ENCODE results near the gene IL16.

The IL16 gene

DNA sequence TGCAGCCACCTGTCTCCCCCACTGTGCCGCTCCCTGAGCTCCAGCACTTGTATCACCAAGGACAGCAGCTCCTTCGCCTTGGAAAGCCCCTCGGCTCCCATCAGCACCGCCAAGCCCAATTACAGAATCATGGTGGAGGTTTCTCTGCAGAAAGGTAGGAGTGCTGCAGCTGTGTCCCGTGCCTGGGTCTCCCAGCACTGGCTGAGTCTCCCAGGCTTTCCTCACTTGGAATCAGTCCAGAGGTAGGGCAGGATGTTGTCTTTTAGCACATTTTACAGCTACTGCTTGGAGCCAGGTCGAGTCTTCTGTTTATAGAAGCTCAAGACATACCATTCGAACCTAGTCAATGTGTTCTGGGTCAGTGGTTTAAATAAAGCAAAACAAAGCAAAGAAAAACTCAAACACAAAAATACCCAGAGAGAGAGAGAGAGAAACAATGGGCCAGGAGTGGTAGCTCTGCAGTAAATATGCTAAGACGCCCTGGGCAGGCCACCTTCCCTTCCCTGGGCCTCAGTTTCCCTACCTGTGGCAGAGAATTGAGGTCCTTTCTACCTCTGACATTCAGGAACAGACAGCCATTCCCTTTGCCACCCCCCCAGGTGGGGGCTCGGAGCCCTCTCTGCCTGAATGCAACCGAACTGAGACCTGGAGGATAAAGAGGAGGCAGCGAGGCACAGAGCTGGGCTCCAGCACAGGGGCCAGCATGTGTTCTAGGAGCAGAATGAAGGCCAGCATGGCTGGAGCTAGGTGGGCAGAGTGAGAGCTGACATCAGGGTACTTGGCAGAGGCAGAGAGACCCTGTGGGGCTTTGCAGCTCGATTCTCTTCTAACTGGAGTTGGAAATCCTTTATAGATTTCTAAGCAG, 83.2 kb downstream of the IL16 start:
- H3K36me3 ChIP-seq (ENCODE audit: control insufficient read depth in 1 of 2, insufficient read depth in 2 of 2, low read length in 2 of 2), result no peaks in the 10 kb centered on the region
- H3K4me3 ChIP-seq (ENCODE audit: low read depth in 1 of 2, low read length in 2 of 2), result no peak overlapping the region
- peaks cover 0 to 6% of the 10 kb centered on the region in 2 donors for H3K4me1 ChIP-seq (ENCODE audit: control insufficient read depth in 1 of 2, insufficient read depth in 2 of 2, low read length in 2 of 2)
- H3K27me3 ChIP-seq (ENCODE audit: control insufficient read depth in 1 of 2, insufficient read depth in 2 of 2, low read length in 2 of 2), result no peaks in the 10 kb centered on the region
- H3K27ac ChIP-seq (ENCODE audit: low read depth, low read length), result no peak overlapping the region
- H3K9me3 ChIP-seq (ENCODE audit: control insufficient read depth in 1 of 2, low read length in 2 of 2), result no peaks in the 10 kb centered on the region
- H3K9ac ChIP-seq (ENCODE audit: low read depth in 1 of 2, low read length in 2 of 2), result no peak overlapping the region

DNA sequence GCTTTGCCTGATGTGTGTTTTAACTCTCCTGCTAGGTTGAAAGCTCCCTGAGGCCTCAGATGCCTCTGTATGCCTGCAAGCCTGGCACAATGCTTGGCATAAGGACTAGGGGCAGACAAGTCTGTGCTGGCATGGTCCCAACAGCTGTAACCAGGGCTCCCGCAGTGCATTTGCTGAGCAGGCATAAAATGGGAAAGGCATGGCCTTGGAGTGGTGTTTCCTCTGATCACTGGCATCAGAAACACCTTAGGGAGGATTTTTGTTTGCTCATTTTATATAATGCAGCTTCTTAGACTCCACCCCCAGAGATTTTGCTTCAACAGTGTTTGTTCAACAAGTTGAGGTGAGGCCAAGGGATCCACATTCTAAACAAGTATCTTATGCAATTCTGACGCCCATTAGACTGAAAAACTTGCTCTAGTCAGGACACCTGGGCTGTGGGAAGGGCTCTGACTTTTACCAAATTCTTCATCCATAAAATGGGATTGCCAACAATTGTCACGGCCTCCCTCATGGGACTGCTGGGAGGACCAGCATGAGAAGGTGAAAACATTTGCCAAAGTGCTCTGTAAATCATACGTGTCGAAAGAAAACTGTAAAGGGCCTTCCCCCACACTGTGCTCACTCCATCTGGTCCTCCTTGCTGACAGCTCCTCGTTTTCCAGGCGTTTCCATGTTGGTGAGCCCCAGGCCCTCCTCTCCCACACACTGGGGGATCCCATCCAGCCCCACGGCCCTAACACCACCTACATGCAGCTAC, 84.2 kb downstream of the IL16 start:
- peaks cover 0 to 9% of the 10 kb centered on the region in 2 donors for H3K4me1 ChIP-seq (ENCODE audit: control insufficient read depth in 1 of 2, insufficient read depth in 2 of 2, low read length in 2 of 2)

DNA sequence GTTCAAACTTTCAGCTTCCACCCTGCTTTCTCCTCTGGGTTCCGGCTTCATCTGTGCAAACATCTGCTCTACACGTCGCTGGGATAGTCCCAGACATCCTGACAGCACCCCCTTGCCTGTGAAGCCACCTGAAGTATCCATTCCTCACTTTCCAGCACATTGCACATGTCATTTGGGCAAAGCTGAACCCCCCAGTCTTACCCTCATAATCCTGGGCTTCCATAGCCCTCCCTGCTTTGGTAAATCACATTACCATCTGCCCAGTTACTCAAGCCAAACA, 84.7 kb downstream of the IL16 start:
- H3K4me1 ChIP-seq (ENCODE audit: control insufficient read depth in 1 of 2, insufficient read depth in 2 of 2, low read length in 2 of 2), result peaks cover 0 to 9% of the 10 kb centered on the region in 2 donors
- H3K36me3 ChIP-seq (ENCODE audit: control insufficient read depth in 1 of 2, insufficient read depth in 2 of 2, low read length in 2 of 2), result no peaks in the 10 kb centered on the region

More for the DNA sequence above, 84.2 kb downstream of the IL16 start:
- no peak overlapping the region for H3K27ac ChIP-seq (ENCODE audit: low read depth, low read length)
- no peaks in the 10 kb centered on the region for H3K9me3 ChIP-seq (ENCODE audit: control insufficient read depth in 1 of 2, low read length in 2 of 2)
- no peaks in the 10 kb centered on the region for H3K27me3 ChIP-seq (ENCODE audit: control insufficient read depth in 1 of 2, insufficient read depth in 2 of 2, low read length in 2 of 2)
- no peaks in the 10 kb centered on the region for H3K36me3 ChIP-seq (ENCODE audit: control insufficient read depth in 1 of 2, insufficient read depth in 2 of 2, low read length in 2 of 2)
- no peak overlapping the region for H3K9ac ChIP-seq (ENCODE audit: low read depth in 1 of 2, low read length in 2 of 2)
- H3K4me3 ChIP-seq (ENCODE audit: low read depth in 1 of 2, low read length in 2 of 2), result no peak overlapping the region

DNA sequence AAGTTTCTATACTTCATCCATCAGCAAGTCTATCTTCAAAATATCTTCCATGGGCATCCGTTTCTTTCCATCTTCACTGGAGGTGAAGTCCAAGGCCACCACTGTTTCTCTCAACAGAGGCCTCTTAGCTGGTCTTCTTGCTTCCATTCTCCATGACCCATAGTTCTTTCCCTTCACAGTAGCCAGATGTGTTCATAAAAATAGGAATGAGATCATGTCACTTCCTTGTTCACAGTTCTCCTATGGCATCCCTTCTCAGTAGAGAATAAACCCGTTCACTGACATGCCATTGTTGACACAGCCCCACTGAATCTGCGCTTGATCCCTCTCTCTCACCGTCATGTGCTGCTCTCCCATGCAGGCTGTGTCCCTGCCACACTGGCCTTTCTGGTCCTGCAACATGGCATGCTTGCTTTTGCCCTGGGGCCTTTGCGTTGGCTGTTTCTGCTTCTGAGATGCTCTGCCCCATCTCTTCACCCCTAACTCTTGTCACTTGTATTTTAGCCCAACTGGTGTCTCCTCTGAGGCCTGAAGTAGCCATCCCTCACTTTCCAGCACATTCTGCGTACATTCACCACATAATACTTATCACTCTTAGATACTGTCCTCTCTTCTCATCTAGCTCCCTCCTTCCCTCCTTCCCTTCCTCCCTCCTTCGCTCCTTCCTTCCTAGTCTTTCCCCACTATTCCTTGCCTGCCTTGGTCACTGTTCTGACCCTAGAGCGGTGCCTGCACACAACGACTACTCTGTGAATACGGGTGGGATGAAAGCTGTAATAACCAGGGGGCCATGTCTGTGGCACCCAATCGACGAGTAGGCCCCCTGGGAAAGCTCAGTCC, 85.3 kb downstream of the IL16 start:
- Histone ChIP-seq H3K36me3 (ENCODE audit: control insufficient read depth in 1 of 2, insufficient read depth in 2 of 2, low read length in 2 of 2) (no peaks in the 10 kb centered on the region), H3K9ac (ENCODE audit: low read depth in 1 of 2, low read length in 2 of 2) (no peak overlapping the region), H3K27me3 (ENCODE audit: control insufficient read depth in 1 of 2, insufficient read depth in 2 of 2, low read length in 2 of 2) (no peaks in the 10 kb centered on the region), H3K9me3 (ENCODE audit: control insufficient read depth in 1 of 2, low read length in 2 of 2) (no peaks in the 10 kb centered on the region), H3K4me1 (ENCODE audit: control insufficient read depth in 1 of 2, insufficient read depth in 2 of 2, low read length in 2 of 2) (peaks cover 0 to 9% of the 10 kb centered on the region in 2 donors), H3K4me3 (ENCODE audit: low read depth in 1 of 2, low read length in 2 of 2) (no peak overlapping the region), H3K27ac (ENCODE audit: low read depth, low read length) (no peak overlapping the region)

More for the DNA sequence above, 84.7 kb downstream of the IL16 start:
- Histone ChIP-seq H3K27ac (ENCODE audit: low read depth, low read length) (no peak overlapping the region), H3K27me3 (ENCODE audit: control insufficient read depth in 1 of 2, insufficient read depth in 2 of 2, low read length in 2 of 2) (no peaks in the 10 kb centered on the region), H3K4me3 (ENCODE audit: low read depth in 1 of 2, low read length in 2 of 2) (no peak overlapping the region), H3K9ac (ENCODE audit: low read depth in 1 of 2, low read length in 2 of 2) (no peak overlapping the region), H3K9me3 (ENCODE audit: control insufficient read depth in 1 of 2, low read length in 2 of 2) (no peaks in the 10 kb centered on the region)

DNA sequence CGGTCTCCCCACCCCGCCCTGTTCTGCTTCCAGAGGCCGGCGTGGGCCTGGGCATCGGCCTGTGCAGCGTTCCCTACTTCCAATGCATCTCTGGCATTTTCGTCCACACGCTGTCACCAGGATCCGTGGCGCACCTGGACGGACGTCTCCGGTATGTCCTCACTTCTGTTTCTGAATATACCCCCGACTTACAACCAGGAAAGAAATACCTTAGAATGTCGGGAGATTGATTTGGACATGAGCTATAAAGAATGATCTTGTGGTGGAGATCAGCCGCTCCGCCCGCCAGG, 85.9 kb downstream of the IL16 start:
- H3K9me3 ChIP-seq (ENCODE audit: control insufficient read depth in 1 of 2, low read length in 2 of 2), result no peaks in the 10 kb centered on the region
- no peaks in the 10 kb centered on the region for H3K27me3 ChIP-seq (ENCODE audit: control insufficient read depth in 1 of 2, insufficient read depth in 2 of 2, low read length in 2 of 2)
- H3K4me3 ChIP-seq (ENCODE audit: low read depth in 1 of 2, low read length in 2 of 2), result no peak overlapping the region
- no peak overlapping the region for H3K9ac ChIP-seq (ENCODE audit: low read depth in 1 of 2, low read length in 2 of 2)
- peaks cover 0 to 9% of the 10 kb centered on the region in 2 donors for H3K4me1 ChIP-seq (ENCODE audit: control insufficient read depth in 1 of 2, insufficient read depth in 2 of 2, low read length in 2 of 2)
- no peak overlapping the region for H3K27ac ChIP-seq (ENCODE audit: low read depth, low read length)
- H3K36me3 ChIP-seq (ENCODE audit: control insufficient read depth in 1 of 2, insufficient read depth in 2 of 2, low read length in 2 of 2), result no peaks in the 10 kb centered on the region

DNA sequence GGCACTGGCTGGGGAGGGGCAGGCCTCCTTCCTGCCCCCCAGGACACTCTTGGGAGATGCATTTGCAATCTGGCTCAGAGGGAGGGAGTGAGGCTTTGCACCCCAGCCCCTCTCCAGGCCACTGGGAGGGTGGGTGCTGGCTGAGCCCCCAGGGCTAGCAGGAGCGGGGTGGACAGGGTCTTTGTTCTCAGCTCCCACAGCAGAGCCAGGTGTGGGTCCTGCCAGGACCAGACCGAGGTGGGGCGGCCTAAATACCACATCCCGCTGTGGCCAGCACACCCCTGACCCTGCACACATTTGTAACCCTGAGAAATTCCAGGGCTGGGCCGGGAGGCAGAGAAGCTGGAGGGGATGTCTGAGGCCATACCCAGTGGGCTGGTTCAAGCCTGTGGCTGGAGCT, 86.2 kb downstream of the IL16 start:
- H3K27me3 ChIP-seq (ENCODE audit: control insufficient read depth in 1 of 2, insufficient read depth in 2 of 2, low read length in 2 of 2), result no peaks in the 10 kb centered on the region
- peaks cover 0 to 9% of the 10 kb centered on the region in 2 donors for H3K4me1 ChIP-seq (ENCODE audit: control insufficient read depth in 1 of 2, insufficient read depth in 2 of 2, low read length in 2 of 2)

DNA sequence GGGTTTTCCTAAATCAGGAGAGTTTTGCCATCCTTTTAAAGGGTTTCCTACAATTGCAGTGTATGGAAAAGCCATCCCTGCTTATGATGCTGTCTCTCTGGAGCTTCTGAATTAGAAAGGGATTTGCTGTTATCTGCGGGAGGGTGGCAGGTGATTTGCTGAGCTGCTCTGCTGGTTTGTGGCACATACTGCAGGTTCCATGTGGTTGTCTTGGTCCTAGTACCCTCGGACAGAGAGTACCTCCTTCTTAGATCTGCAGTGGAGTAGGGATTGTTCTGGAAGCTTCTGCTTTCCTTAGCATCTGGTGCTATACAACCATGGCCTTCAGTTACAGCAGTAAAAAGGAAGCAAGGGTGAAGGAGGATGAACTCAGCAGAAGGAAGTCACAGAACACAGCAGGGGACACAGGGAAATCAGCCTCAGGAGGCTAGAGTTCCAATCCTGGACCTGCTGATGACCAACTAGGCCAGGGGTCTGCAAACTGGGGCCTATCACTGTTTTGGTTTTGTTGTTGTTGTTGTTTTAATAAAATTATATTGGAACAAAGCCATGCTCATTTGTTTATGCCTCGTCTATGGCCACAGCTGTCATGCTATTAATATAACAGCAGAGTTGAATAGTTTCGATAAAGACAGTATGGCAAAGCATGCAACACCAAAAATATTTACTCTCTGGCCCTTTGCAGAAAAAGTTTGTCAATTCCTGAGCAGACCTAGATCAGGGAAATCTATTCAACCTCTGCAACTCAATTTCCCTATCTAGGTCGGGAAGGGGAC, 87.8 kb downstream of the IL16 start:
- Histone ChIP-seq H3K27ac (ENCODE audit: low read depth, low read length) (peak overlapping the region; percentile 22), H3K27me3 (ENCODE audit: control insufficient read depth in 1 of 2, insufficient read depth in 2 of 2, low read length in 2 of 2) (no peaks in the 10 kb centered on the region), H3K9me3 (ENCODE audit: control insufficient read depth in 1 of 2, low read length in 2 of 2) (no peaks in the 10 kb centered on the region), H3K9ac (ENCODE audit: low read depth in 1 of 2, low read length in 2 of 2) (no peak overlapping the region), H3K36me3 (ENCODE audit: control insufficient read depth in 1 of 2, insufficient read depth in 2 of 2, low read length in 2 of 2) (no peaks in the 10 kb centered on the region), H3K4me1 (ENCODE audit: control insufficient read depth in 1 of 2, insufficient read depth in 2 of 2, low read length in 2 of 2) (peaks cover 0 to 9% of the 10 kb centered on the region in 2 donors), H3K4me3 (ENCODE audit: low read depth in 1 of 2, low read length in 2 of 2) (no peak overlapping the region)

More for the DNA sequence above, 86.2 kb downstream of the IL16 start:
- Histone ChIP-seq H3K4me3 (ENCODE audit: low read depth in 1 of 2, low read length in 2 of 2) (no peak overlapping the region), H3K9me3 (ENCODE audit: control insufficient read depth in 1 of 2, low read length in 2 of 2) (no peaks in the 10 kb centered on the region), H3K36me3 (ENCODE audit: control insufficient read depth in 1 of 2, insufficient read depth in 2 of 2, low read length in 2 of 2) (no peaks in the 10 kb centered on the region), H3K9ac (ENCODE audit: low read depth in 1 of 2, low read length in 2 of 2) (no peak overlapping the region), H3K27ac (ENCODE audit: low read depth, low read length) (no peak overlapping the region)

DNA sequence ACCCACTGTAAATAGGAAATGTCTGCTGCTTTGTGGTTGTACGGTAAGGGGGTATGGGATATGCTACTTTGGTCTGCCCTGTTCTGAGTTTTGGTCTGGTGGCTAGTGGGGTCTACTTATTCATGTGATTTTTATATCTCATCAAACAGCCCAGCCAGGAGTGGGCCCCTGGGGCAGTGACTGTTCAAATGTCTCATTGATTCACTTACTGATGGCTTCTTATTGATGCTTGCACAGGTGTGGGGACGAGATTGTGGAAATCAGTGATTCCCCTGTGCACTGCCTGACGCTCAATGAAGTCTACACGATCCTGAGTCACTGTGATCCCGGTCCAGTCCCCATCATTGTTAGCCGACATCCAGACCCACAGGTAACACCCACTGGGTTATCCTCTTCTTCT, 88.8 kb downstream of the IL16 start:
- H3K4me1 ChIP-seq (ENCODE audit: control insufficient read depth in 1 of 2, insufficient read depth in 2 of 2, low read length in 2 of 2), result peaks cover 0 to 9% of the 10 kb centered on the region in 2 donors
- no peaks in the 10 kb centered on the region for H3K27me3 ChIP-seq (ENCODE audit: control insufficient read depth in 1 of 2, insufficient read depth in 2 of 2, low read length in 2 of 2)
- no peak overlapping the region for H3K9ac ChIP-seq (ENCODE audit: low read depth in 1 of 2, low read length in 2 of 2)
- H3K4me3 ChIP-seq (ENCODE audit: low read depth in 1 of 2, low read length in 2 of 2), result no peak overlapping the region
- no peak overlapping the region for H3K27ac ChIP-seq (ENCODE audit: low read depth, low read length)
- no peaks in the 10 kb centered on the region for H3K9me3 ChIP-seq (ENCODE audit: control insufficient read depth in 1 of 2, low read length in 2 of 2)
- no peaks in the 10 kb centered on the region for H3K36me3 ChIP-seq (ENCODE audit: control insufficient read depth in 1 of 2, insufficient read depth in 2 of 2, low read length in 2 of 2)

DNA sequence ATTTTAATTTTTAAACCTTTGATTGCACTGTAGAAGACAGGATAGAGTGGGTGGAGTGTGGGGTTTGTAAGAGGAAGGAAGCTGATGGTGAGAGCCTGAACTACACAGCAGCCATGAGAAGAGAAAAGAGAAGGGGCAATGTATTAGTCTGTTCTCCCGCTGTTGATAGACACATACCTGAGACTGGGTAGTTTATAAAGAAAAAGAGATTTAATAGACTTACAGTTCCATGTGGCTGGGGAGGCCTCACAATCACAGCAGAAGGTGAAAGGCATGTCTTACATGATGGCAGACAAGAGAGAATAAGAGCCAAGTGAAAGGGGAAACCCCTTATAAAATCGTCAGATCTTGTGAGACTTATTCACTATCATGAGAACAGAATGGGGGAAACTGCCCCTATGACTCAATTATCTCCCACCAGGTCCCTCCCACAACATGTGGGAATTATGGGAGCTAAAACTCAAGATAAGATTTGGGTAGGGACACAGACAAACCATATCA, 90.0 kb downstream of the IL16 start:
- Histone ChIP-seq H3K9ac (ENCODE audit: low read depth in 1 of 2, low read length in 2 of 2) (no peak overlapping the region), H3K4me1 (ENCODE audit: control insufficient read depth in 1 of 2, insufficient read depth in 2 of 2, low read length in 2 of 2) (peaks cover 4 to 11% of the 10 kb centered on the region in 2 donors), H3K27me3 (ENCODE audit: control insufficient read depth in 1 of 2, insufficient read depth in 2 of 2, low read length in 2 of 2) (no peaks in the 10 kb centered on the region), H3K36me3 (ENCODE audit: control insufficient read depth in 1 of 2, insufficient read depth in 2 of 2, low read length in 2 of 2) (no peaks in the 10 kb centered on the region), H3K9me3 (ENCODE audit: control insufficient read depth in 1 of 2, low read length in 2 of 2) (no peaks in the 10 kb centered on the region), H3K27ac (ENCODE audit: low read depth, low read length) (no peak overlapping the region), H3K4me3 (ENCODE audit: low read depth in 1 of 2, low read length in 2 of 2) (no peak overlapping the region)

Measured in duodenal mucosa (tissue), 2 donors.